Endothelial cell of umbilical vein (primary cell): ENCODE data around the gene CNKSR2.

Experiments
- EZH2 ChIP-seq: IDR thresholded peaks from 2 replicates; pipeline ENCODE4 v1.6.1; 2012; ENCODE audit warnings: borderline replicate concordance, low read depth, mild to moderate bottlenecking, moderate library complexity, low read length, inconsistent platforms; ENCODE audit not compliant: severe bottlenecking
- FOS ChIP-seq: IDR thresholded peaks from 2 replicates; pipeline ENCODE4 v1.6.1; 2011; ENCODE audit warnings: mild to moderate bottlenecking, low read length, moderate library complexity, borderline replicate concordance; ENCODE audit not compliant: insufficient read depth
- GATA2 ChIP-seq: IDR thresholded peaks from 2 replicates; pipeline ENCODE4 v1.7.0; 2011; ENCODE audit warnings: low read depth, mild to moderate bottlenecking, moderate library complexity, mixed read lengths, low read length; ENCODE audit not compliant: insufficient read length, insufficient read depth
- JUN ChIP-seq: IDR thresholded peaks from 2 replicates; pipeline ENCODE4 v1.6.1; 2011; ENCODE audit warnings: borderline replicate concordance, low read depth; ENCODE audit not compliant: insufficient read length, insufficient read depth
- MYC ChIP-seq: IDR thresholded peaks from one replicate; pipeline ENCODE4 v1.6.1; 2011; ENCODE audit warnings: mild to moderate bottlenecking, low read depth, low read length
- POLR2A ChIP-seq: IDR thresholded peaks from 2 replicates; pipeline ENCODE4 v1.6.1; 2012; ENCODE audit warnings: low read depth, mild to moderate bottlenecking, control low read depth, low read length
- POLR2AphosphoS5 ChIP-seq: IDR thresholded peaks from 2 replicates; pipeline ENCODE4 v1.6.1; 2012; ENCODE audit warnings: low read depth, mild to moderate bottlenecking, control low read depth, low read length, moderate library complexity; ENCODE audit not compliant: insufficient read depth
- TF ChIP-seq, protein P1 (sequence below), 2 donors: IDR thresholded peaks; 1 replicate in 1 of 2; 2 replicates in 1 of 2; pipeline ENCODE4 v1.5.1; 2011; ENCODE audit warnings: low read length in 2 of 2, mild to moderate bottlenecking in 2 of 2, moderate library complexity in 2 of 2, control low read depth in 1 of 2, inconsistent platforms in 1 of 2, low read depth in 1 of 2; ENCODE audit not compliant: insufficient read depth in 1 of 2; ENCODE audit errors: extremely low read depth in 1 of 2
- TF ChIP-seq, protein P2 (sequence below): IDR thresholded peaks from 2 replicates; pipeline ENCODE4 v1.6.1; 2011; ENCODE audit not compliant: insufficient read depth, insufficient read length

DNA sequence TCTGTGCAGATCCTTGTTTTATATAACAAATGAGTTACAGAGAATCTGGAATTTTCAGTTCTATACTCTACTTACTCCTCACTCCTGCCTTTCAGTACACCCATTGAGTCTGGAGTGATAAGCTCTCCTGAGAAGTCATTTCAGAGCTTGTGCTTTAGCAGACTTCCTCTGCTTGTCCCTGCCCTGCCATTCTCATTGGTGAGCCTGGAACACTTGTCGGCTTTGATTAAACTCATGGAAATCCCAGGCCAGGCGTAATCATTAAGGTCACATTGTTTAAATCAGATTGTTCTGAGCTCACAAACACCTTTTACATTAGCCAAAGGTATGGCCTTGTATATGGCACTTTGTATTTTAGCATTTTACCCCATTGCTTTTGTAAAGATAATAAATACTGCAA lies 102.7 kb downstream of the CNKSR2 start:
- TF ChIP-seq POLR2AphosphoS5 (no peak), POLR2A (no peak), GATA2 (no peak), JUN (no peak), EZH2 (no peak), MYC (no peak), FOS (no peak)
- TF ChIP-seq, protein P1, sequence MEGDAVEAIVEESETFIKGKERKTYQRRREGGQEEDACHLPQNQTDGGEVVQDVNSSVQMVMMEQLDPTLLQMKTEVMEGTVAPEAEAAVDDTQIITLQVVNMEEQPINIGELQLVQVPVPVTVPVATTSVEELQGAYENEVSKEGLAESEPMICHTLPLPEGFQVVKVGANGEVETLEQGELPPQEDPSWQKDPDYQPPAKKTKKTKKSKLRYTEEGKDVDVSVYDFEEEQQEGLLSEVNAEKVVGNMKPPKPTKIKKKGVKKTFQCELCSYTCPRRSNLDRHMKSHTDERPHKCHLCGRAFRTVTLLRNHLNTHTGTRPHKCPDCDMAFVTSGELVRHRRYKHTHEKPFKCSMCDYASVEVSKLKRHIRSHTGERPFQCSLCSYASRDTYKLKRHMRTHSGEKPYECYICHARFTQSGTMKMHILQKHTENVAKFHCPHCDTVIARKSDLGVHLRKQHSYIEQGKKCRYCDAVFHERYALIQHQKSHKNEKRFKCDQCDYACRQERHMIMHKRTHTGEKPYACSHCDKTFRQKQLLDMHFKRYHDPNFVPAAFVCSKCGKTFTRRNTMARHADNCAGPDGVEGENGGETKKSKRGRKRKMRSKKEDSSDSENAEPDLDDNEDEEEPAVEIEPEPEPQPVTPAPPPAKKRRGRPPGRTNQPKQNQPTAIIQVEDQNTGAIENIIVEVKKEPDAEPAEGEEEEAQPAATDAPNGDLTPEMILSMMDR (IDR thresholded peaks at IDR 0.05; ENCODE audit: extremely low read depth in 1 of 2, insufficient read depth in 1 of 2, low read depth in 1 of 2, low read length in 2 of 2), result no peak
- TF ChIP-seq, protein P2, sequence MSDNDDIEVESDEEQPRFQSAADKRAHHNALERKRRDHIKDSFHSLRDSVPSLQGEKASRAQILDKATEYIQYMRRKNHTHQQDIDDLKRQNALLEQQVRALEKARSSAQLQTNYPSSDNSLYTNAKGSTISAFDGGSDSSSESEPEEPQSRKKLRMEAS, result no peak
